ENCODE data around the gene EIF4B. TPM values are rescaled to one million over a fixed set of nuclear protein-coding genes. Genes with fewer than 3 reads are reported as not detected.

EIF4B gene
- total and polyA plus RNA-seq, 2 of the 13 experiments (the other 11 are each of a cell fraction or from before 2014, with no cell fraction given): 416 to 548 TPM

DNA sequence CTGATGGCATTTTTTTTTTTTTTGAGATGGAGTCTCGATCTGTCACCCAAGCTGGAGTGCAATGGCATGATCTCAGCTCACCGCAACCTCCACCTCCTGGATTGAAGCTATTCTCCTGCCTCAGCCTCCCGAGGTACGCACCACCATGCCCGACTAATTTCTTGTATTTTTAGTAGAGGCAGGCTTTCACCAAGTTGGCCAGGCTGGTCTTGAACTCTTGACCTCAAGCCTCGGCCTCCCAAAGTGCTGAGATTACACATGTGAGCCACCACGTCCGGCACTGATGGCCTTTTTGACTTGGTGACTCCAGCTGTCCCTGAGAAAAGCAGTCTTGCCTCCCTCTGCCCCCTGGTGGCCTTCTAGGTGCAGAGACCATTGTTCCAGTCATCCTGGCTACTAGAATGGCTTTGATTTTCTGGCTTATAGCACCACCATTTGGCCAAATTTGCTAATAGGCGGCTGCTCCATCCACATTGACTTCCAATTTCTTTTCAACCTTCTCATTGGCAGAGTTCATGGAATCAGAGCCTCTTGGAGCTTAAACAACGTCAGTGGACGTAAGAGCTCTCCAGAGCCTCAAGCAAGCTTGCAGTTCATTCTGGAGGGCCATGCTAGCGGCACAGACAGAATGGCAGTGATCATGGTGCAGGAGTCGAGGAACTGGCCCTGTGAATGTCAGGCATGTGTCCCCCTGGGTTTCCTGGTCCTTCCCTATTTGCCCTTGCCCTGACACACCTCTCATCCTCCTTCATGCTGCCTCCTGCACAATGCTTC lies 25.4 kb upstream of the EIF4B start (continued):
- TF ChIP-seq ZNF570 (CRISPR knock-in tag; IDR thresholded peaks at IDR 0.05; ENCODE audit: borderline replicate concordance) (no peak), ZNF205 (CRISPR knock-in tag; IDR thresholded peaks at IDR 0.05) (no peak; the same call in 1 of the 2 replicates), NRL (CRISPR knock-in tag; IDR thresholded peaks at IDR 0.05; ENCODE audit: borderline replicate concordance) (no peak), SNAPC2 (CRISPR knock-in tag; IDR thresholded peaks at IDR 0.05) (no peak), HIC2 (CRISPR knock-in tag; IDR thresholded peaks at IDR 0.05; ENCODE audit: low read depth) (no peak), ZNF318 (CRISPR knock-in tag; IDR thresholded peaks at IDR 0.05) (no peak), ZFP41 (CRISPR knock-in tag; IDR thresholded peaks at IDR 0.05; ENCODE audit: borderline replicate concordance) (no peak), ZNF484 (CRISPR knock-in tag; IDR thresholded peaks at IDR 0.05; ENCODE audit: borderline replicate concordance, low read depth) (no peak), MTF2 (CRISPR knock-in tag; IDR thresholded peaks at IDR 0.05; ENCODE audit: borderline replicate concordance) (no peak), FOXK2 (IDR thresholded peaks at IDR 0.05) (no peak), HMGXB3 (CRISPR knock-in tag; IDR thresholded peaks at IDR 0.05; ENCODE audit: borderline replicate concordance) (peak; percentile 68; the same call in 1 of the 2 replicates)
- TF ChIP-seq, protein P1, sequence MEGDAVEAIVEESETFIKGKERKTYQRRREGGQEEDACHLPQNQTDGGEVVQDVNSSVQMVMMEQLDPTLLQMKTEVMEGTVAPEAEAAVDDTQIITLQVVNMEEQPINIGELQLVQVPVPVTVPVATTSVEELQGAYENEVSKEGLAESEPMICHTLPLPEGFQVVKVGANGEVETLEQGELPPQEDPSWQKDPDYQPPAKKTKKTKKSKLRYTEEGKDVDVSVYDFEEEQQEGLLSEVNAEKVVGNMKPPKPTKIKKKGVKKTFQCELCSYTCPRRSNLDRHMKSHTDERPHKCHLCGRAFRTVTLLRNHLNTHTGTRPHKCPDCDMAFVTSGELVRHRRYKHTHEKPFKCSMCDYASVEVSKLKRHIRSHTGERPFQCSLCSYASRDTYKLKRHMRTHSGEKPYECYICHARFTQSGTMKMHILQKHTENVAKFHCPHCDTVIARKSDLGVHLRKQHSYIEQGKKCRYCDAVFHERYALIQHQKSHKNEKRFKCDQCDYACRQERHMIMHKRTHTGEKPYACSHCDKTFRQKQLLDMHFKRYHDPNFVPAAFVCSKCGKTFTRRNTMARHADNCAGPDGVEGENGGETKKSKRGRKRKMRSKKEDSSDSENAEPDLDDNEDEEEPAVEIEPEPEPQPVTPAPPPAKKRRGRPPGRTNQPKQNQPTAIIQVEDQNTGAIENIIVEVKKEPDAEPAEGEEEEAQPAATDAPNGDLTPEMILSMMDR (CRISPR knock-in tag; IDR thresholded peaks at IDR 0.05): peak; percentile 100
